GM12875 (cell line): ENCODE data around the gene GRHL3.

Experiments used
- H3K4me3 ChIP-seq: one replicate; pipeline ENCODE4 v1.5.1; 2011; ENCODE audit warnings: low read depth, low read length, control low read depth
- CTCF ChIP-seq: IDR thresholded peaks from 2 replicates; pipeline ENCODE4 v1.5.1; 2011; ENCODE audit warnings: low read depth, mild to moderate bottlenecking, control low read depth, inconsistent platforms, low read length, moderate library complexity, borderline replicate concordance; ENCODE audit not compliant: insufficient read depth

GRHL3 gene

GRCh38 chr1:24381256-24381655 is 62.1 kb downstream of the GRHL3 start:
- TF ChIP-seq CTCF, result no peak
- no peak overlapping the region for H3K4me3 ChIP-seq

GRCh38 chr1:24382165-24382577 is 63.0 kb downstream of the GRHL3 start:
- TF ChIP-seq CTCF, result no peak
- no peak overlapping the region for H3K4me3 ChIP-seq

GRCh38 chr1:24383381-24383940 is 64.3 kb downstream of the GRHL3 start:
- TF ChIP-seq CTCF, result no peak
- H3K4me3 ChIP-seq, result no peak overlapping the region

GRCh38 chr1:24384251-24385090 is 65.3 kb downstream of the GRHL3 start:
- H3K4me3 ChIP-seq, result no peak overlapping the region
- TF ChIP-seq CTCF, result no peak

GRCh38 chr1:24385160-24385940 is 66.2 kb downstream of the GRHL3 start:
- no peak overlapping the region for H3K4me3 ChIP-seq
- peak; percentile 77 for TF ChIP-seq CTCF

- no peak overlapping the region for H3K4me3 ChIP-seq
- no peak for TF ChIP-seq CTCF
These were observed 67.1 kb downstream of the GRHL3 start for GRCh38 chr1:24386241-24386640.

- no peak for TF ChIP-seq CTCF
- no peak overlapping the region for H3K4me3 ChIP-seq
These were observed 67.8 kb downstream of the GRHL3 start for GRCh38 chr1:24386931-24387330.
